Testis (tissue), 2 donors: ENCODE results near the gene TMCO5A.

Experiments
- POLR2A ChIP-seq: fragments of 450-650 bp; IDR thresholded peaks from one replicate; pipeline ENCODE4 v1.6.1; 2017; ENCODE audit warnings: antibody characterized with exemption, mild to moderate bottlenecking, moderate library complexity
- TF ChIP-seq, protein P1 (sequence below), 3 experiments: fragments of 450-650 bp in 2 of 3; fragments of 200-600 bp in 1 of 3; sonication (generic) in 1 of 3; IDR thresholded peaks; one replicate each; pipeline ENCODE4 v1.5.1; 2016 to 2019; ENCODE audit warnings: antibody characterized with exemption in 3 of 3, mild to moderate bottlenecking in 2 of 3, moderate library complexity in 1 of 3

DNA sequence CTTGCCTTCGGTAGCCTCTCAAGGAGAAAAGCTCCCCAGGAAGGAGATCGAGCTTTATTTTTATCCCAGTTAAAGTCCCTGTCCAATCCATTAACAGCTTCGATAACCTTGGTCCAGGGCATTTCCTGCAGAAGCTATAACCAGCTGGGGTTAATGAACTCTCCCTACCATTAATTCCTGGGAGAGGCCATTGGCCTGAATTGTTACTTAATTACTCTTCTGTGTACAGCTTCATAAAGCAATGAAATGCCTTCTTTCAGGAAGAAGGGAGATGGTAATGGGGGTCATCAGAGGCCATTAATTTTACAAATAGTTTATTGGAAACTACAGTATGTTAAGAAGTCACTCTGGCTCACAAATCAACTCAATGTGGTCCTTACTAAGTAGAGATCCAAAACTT, 1.9 kb upstream of the TMCO5A start:
- TF ChIP-seq, protein P1, sequence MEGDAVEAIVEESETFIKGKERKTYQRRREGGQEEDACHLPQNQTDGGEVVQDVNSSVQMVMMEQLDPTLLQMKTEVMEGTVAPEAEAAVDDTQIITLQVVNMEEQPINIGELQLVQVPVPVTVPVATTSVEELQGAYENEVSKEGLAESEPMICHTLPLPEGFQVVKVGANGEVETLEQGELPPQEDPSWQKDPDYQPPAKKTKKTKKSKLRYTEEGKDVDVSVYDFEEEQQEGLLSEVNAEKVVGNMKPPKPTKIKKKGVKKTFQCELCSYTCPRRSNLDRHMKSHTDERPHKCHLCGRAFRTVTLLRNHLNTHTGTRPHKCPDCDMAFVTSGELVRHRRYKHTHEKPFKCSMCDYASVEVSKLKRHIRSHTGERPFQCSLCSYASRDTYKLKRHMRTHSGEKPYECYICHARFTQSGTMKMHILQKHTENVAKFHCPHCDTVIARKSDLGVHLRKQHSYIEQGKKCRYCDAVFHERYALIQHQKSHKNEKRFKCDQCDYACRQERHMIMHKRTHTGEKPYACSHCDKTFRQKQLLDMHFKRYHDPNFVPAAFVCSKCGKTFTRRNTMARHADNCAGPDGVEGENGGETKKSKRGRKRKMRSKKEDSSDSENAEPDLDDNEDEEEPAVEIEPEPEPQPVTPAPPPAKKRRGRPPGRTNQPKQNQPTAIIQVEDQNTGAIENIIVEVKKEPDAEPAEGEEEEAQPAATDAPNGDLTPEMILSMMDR (IDR thresholded peaks at IDR 0.05): no peak
- no peak for TF ChIP-seq POLR2A
